ENCODE measurements around the gene PRDM15. TPM values are rescaled to one million over a fixed set of nuclear protein-coding genes. Genes with fewer than 3 reads are reported as not detected.

Gene PRDM15
- total RNA-seq, 1 experiment from 2014 or later = 11.2 TPM

DNA sequence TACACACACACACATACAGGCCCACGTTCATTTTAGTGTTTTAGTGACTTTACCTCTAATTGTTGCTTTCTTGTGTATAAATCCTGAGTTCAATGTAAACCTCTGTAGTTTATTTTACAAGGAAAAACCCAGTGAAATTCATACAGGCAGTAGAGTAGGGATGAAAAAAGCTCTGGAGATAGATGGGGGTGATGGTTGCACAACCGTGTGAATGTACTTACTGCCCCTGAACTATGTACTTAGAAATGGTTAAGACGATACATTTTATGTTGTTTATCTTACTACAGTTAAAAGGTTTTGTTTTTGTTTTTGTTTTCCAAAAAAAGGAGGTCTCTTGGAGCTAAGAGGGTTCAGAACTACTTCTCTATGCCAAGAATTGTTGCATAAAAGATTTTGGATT is 29.7 kb upstream of the PRDM15 start:
- CTCF ChIA-PET = no interaction called here
- Histone ChIP-seq H3K27me3 (ENCODE audit: control insufficient read depth, insufficient read depth, low read length) (no peaks in the 10 kb centered on the region), H3K36me3 (ENCODE audit: control insufficient read depth, insufficient read depth, low read length) (no peaks in the 10 kb centered on the region; the same call in 1 of the 2 replicates), H3K27ac (ENCODE audit: low read length) (no peak overlapping the region), H3K4me1 (ENCODE audit: control insufficient read depth, insufficient read depth, low read length) (no peaks in the 10 kb centered on the region), H3K4me3 (ENCODE audit: low read depth in 2 of 2, low read length in 2 of 2) (no peak overlapping the region), H3K9me3 (ENCODE audit: control insufficient read depth, insufficient read depth, low read depth, low read length) (no peaks in the 10 kb centered on the region)
- no TSS peak for BruUV-seq (replicated peaks)
- POLR2A ChIA-PET = no interaction called here
- no peak for ATAC-seq
- intact Hi-C loops (cut with micrococcal nuclease; ENCODE audit: unreplicated experiment) (no loop called here), in situ Hi-C loops (cut with HindIII; ENCODE audit: low pct_unique_long_range_greater_than_20kb, low sequenced_read_pairs) (no loop called here)
- DNase-seq (ENCODE audit: low read depth, low spot score) = no peak
- TF ChIP-seq, protein P1, sequence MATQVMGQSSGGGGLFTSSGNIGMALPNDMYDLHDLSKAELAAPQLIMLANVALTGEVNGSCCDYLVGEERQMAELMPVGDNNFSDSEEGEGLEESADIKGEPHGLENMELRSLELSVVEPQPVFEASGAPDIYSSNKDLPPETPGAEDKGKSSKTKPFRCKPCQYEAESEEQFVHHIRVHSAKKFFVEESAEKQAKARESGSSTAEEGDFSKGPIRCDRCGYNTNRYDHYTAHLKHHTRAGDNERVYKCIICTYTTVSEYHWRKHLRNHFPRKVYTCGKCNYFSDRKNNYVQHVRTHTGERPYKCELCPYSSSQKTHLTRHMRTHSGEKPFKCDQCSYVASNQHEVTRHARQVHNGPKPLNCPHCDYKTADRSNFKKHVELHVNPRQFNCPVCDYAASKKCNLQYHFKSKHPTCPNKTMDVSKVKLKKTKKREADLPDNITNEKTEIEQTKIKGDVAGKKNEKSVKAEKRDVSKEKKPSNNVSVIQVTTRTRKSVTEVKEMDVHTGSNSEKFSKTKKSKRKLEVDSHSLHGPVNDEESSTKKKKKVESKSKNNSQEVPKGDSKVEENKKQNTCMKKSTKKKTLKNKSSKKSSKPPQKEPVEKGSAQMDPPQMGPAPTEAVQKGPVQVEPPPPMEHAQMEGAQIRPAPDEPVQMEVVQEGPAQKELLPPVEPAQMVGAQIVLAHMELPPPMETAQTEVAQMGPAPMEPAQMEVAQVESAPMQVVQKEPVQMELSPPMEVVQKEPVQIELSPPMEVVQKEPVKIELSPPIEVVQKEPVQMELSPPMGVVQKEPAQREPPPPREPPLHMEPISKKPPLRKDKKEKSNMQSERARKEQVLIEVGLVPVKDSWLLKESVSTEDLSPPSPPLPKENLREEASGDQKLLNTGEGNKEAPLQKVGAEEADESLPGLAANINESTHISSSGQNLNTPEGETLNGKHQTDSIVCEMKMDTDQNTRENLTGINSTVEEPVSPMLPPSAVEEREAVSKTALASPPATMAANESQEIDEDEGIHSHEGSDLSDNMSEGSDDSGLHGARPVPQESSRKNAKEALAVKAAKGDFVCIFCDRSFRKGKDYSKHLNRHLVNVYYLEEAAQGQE (IDR thresholded peaks at IDR 0.05; ENCODE audit: insufficient read depth in 1 of 2, low read depth in 2 of 2, low read length in 1 of 2) = no peak
- TF ChIP-seq, protein P2, sequence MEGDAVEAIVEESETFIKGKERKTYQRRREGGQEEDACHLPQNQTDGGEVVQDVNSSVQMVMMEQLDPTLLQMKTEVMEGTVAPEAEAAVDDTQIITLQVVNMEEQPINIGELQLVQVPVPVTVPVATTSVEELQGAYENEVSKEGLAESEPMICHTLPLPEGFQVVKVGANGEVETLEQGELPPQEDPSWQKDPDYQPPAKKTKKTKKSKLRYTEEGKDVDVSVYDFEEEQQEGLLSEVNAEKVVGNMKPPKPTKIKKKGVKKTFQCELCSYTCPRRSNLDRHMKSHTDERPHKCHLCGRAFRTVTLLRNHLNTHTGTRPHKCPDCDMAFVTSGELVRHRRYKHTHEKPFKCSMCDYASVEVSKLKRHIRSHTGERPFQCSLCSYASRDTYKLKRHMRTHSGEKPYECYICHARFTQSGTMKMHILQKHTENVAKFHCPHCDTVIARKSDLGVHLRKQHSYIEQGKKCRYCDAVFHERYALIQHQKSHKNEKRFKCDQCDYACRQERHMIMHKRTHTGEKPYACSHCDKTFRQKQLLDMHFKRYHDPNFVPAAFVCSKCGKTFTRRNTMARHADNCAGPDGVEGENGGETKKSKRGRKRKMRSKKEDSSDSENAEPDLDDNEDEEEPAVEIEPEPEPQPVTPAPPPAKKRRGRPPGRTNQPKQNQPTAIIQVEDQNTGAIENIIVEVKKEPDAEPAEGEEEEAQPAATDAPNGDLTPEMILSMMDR (IDR thresholded peaks at IDR 0.05) = no peak
- TF ChIP-seq SIN3A (IDR thresholded peaks at IDR 0.05; ENCODE audit: borderline replicate concordance, insufficient read depth, low read depth, low read length) (no peak), TCF7L2 (IDR thresholded peaks at IDR 0.05; ENCODE audit: low read depth, low read length) (no peak), POLR2AphosphoS5 (IDR thresholded peaks at IDR 0.05; ENCODE audit: low read depth, low read length) (no peak)

DNA sequence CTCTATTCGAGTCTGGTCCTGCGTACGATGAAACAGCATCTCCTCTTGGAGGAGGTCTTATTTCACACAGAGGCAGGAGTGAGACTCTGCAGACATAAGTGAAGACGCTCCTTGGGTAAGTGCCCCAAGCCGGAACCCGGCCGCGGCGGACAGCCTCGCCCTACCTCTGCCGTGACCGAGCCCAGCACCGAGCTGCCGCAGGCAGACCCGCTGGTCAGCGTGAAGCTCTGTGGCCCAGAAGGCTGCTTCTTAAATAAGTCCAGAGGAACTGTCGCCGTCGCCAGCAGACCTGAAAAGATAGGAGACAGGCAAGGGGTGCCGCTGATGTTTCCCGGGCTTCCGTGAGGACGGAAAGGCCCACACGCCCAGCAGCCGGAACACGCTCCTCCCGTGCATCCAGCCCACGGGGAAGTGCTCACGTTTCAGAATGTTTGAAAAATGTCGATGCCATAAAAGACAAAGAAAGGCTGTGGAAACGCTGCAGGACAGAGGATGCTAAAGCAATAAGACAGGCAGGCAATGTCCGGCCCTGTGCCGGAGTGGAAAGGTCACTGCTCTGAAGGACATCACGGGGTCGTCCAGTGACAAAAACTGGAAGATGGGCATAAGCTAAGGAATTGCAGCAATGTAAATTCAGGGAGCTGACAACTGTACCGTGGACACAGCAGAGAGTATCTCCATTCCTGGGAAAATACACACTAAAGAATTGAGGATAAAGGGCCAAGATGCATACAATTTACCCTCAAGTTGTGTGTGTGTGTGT is 28.5 kb upstream of the PRDM15 start:
- H3K4me1 ChIP-seq (ENCODE audit: control insufficient read depth, insufficient read depth, low read length) = no peaks in the 10 kb centered on the region
- intact Hi-C loops (cut with micrococcal nuclease; ENCODE audit: unreplicated experiment) (no loop called here), in situ Hi-C loops (cut with HindIII; ENCODE audit: low pct_unique_long_range_greater_than_20kb, low sequenced_read_pairs) (no loop called here)
- no peaks in the 10 kb centered on the region for H3K27me3 ChIP-seq (ENCODE audit: control insufficient read depth, insufficient read depth, low read length)
- DNase-seq (ENCODE audit: low read depth, low spot score) = no peak
- H3K9me3 ChIP-seq (ENCODE audit: control insufficient read depth, insufficient read depth, low read depth, low read length) = no peaks in the 10 kb centered on the region
- TF ChIP-seq, protein P2 (IDR thresholded peaks at IDR 0.05) = no peak
- TF ChIP-seq TCF7L2 (IDR thresholded peaks at IDR 0.05; ENCODE audit: low read depth, low read length) (no peak), SIN3A (IDR thresholded peaks at IDR 0.05; ENCODE audit: borderline replicate concordance, insufficient read depth, low read depth, low read length) (no peak), POLR2AphosphoS5 (IDR thresholded peaks at IDR 0.05; ENCODE audit: low read depth, low read length) (no peak)
- TF ChIP-seq, protein P1 (IDR thresholded peaks at IDR 0.05; ENCODE audit: insufficient read depth in 1 of 2, low read depth in 2 of 2, low read length in 1 of 2) = no peak
- ATAC-seq = no peak
- H3K4me3 ChIP-seq (ENCODE audit: low read depth in 2 of 2, low read length in 2 of 2) = no peak overlapping the region
- no peaks in the 10 kb centered on the region; the same call in 1 of the 2 replicates for H3K36me3 ChIP-seq (ENCODE audit: control insufficient read depth, insufficient read depth, low read length)
- ChIA-PET POLR2A (no interaction called here), CTCF (no interaction called here)
- BruUV-seq (replicated peaks) = no TSS peak
- H3K27ac ChIP-seq (ENCODE audit: low read length) = no peak overlapping the region
